H54 (cell line): ENCODE results near the gene CASKIN2.

Source experiments
- DNase-seq: peaks from one replicate; pipeline ENCODE4 v3.0.0; 2011; ENCODE audit warnings: low spot score, mixed read lengths; ENCODE audit not compliant: insufficient read length
- FAIRE-seq: peaks from 3 replicates; lab custom pipeline; 2011; peaks lifted over from hg19 to GRCh38; lab: Jason Lieb, UNC
- POLR2A ChIP-seq: IDR thresholded peaks from 2 replicates; pipeline ENCODE4 v1.6.1; 2011; ENCODE audit warnings: low read depth, mild to moderate bottlenecking, low read length

The CASKIN2 gene, protein sequence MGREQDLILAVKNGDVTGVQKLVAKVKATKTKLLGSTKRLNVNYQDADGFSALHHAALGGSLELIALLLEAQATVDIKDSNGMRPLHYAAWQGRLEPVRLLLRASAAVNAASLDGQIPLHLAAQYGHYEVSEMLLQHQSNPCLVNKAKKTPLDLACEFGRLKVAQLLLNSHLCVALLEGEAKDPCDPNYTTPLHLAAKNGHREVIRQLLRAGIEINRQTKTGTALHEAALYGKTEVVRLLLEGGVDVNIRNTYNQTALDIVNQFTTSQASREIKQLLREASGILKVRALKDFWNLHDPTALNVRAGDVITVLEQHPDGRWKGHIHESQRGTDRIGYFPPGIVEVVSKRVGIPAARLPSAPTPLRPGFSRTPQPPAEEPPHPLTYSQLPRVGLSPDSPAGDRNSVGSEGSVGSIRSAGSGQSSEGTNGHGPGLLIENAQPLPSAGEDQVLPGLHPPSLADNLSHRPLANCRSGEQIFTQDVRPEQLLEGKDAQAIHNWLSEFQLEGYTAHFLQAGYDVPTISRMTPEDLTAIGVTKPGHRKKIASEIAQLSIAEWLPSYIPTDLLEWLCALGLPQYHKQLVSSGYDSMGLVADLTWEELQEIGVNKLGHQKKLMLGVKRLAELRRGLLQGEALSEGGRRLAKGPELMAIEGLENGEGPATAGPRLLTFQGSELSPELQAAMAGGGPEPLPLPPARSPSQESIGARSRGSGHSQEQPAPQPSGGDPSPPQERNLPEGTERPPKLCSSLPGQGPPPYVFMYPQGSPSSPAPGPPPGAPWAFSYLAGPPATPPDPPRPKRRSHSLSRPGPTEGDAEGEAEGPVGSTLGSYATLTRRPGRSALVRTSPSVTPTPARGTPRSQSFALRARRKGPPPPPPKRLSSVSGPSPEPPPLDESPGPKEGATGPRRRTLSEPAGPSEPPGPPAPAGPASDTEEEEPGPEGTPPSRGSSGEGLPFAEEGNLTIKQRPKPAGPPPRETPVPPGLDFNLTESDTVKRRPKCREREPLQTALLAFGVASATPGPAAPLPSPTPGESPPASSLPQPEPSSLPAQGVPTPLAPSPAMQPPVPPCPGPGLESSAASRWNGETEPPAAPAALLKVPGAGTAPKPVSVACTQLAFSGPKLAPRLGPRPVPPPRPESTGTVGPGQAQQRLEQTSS (N-terminal part only)

DNA sequence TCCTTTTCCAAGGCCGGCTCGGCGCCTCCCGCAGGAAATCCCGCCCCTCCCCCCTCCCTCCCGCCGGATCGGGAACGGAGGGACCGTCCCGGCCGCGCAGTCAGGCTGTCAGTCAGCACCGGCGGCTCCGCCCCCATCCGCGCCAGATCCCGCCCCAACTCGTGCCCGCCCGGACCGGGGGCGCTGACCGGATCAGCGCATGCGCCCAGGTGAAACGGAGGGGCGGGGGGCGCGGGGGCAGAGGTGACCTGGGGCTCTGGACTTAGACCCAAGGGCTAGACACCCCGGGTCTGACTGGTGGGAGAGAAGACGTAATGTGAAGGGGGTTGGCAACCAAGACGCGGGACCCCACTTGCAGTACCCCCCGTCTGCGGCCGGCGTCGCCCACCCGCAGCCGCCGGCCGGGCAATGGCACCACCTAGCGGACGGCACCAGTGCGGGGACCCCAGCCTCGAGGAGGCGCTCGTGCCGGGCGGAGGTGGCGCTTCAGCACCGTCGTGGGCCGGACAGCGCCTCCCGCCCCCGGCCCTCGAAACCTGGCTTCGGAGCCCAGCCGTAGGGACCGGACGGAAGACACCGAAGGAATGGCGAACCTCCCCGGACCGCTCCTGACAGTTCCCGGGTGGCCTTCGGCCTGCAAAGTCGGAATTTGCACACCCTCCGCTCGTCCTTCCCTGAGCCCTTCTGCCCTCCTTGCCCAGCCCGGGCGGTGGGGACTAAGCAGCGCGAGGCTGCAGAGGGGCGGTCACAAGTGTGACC lies at the start of gene CASKIN2:
Gene CASKIN2, minus strand, starts transcription at position 42 of the 759 bp plus-strand sequence. CDS start 1,733 bp downstream, outside the sequence.
- FAIRE-seq (no peak), DNase-seq (peak; percentile 100)
- no peak for TF ChIP-seq POLR2A

DNA sequence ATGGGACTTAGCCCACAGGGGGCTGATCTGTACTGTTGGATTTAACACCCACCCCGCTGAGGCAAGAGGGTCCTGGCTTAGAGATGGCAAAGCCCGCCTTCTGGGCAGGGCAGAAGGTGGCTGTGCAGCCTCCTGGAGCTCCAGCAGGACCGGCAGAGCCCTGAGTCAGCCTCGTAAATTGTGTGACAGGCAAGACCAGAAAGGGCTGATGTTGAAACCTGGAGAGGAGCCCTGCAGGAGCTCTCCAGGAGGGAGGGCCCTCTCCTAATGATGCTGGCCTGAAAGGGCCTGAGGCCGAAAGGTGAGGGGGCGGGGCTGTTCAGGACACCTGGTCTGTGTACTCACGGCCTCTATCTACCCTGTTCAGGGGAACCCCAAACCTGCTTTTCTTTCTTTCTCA lies 49.7 kb upstream of the CASKIN2 start:
- FAIRE-seq (peak; percentile 33), DNase-seq (peak; percentile 98)
- no peak for TF ChIP-seq POLR2A

DNA sequence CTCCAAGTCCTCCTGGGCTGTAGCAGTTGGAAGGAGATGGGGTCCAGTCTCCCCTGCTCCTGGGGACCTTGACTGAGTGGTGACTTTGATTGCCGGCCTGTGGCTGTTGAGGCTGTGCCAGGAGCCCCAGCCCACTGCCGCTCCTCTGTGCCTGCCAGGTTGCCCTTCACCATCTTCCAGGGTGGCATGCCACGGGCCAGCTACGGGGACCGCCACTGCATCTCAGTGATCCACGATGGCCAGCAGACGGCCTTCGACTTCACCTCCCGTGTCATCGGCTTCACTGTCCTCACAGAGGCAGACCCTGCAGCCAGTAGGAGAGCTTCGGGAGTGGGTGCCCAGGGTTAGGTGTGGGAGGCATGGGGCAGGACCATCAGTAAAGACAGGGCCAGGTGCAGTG lies 48.9 kb upstream of the CASKIN2 start:
- DNase-seq (no peak), FAIRE-seq (no peak)
- TF ChIP-seq POLR2A: no peak

DNA sequence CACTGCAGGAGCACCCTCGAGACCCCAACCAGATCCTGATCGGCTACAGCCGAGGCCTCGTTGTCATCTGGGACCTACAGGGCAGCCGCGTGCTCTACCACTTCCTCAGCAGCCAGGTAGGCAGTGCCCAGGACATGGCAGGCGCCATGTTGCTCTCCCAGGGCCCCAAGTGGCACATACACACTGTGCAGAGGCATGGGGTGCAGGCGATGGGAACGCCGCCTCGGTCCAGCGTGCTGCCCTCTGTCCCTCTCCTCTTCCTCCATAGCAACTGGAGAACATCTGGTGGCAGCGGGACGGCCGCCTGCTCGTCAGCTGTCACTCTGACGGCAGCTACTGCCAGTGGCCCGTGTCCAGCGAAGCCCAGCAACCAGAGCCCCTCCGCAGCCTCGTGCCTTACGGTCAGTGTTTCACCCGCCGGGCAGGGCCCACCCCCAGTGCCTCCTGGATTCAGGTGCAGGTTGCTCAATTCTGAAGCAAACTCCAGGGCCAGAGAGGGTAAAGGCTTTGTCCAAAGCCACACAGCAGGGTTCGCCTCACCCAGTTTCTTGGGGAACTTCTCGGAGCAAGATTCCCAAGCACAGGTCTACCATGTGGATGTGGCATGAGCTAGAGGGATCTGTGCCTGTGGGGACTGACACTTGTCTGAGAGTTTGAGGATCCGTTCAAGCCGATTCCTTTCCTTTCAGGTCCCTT lies 47.9 kb upstream of the CASKIN2 start:
- FAIRE-seq: no peak
- TF ChIP-seq POLR2A: no peak
- DNase-seq: no peak

DNA sequence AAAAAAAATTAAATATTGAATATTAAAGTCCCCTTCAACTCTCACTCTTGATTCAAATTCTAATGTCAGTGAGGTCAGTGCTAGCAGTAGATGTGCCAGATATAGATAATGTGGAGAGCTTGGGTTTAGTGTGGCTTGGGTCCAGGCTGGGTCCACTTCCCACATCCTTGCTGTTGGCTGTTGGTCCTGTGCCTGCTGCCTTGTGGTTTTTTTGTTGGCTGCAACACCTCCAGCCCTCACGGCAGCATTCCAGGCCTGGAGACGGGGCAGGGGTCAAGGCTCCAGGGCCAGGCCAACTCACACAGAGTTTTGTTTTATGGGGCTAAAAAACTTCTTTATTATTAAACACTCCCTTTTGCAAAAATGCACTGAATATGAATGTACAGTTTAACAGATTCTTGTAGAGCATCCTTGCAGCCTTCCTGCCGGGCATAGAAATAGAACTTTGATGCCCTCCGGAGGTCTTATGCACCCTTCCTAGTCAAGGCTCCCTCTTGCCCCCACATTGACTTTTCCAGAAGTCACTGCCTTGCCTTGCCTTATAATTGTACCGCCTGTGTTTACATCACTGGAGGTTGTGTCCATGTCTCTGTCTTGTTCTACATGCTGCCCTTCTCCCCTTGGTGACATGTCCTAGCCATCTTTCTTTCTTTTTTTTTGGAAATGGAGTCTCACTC lies 46.7 kb upstream of the CASKIN2 start:
- FAIRE-seq (no peak), DNase-seq (no peak)
- no peak for TF ChIP-seq POLR2A

DNA sequence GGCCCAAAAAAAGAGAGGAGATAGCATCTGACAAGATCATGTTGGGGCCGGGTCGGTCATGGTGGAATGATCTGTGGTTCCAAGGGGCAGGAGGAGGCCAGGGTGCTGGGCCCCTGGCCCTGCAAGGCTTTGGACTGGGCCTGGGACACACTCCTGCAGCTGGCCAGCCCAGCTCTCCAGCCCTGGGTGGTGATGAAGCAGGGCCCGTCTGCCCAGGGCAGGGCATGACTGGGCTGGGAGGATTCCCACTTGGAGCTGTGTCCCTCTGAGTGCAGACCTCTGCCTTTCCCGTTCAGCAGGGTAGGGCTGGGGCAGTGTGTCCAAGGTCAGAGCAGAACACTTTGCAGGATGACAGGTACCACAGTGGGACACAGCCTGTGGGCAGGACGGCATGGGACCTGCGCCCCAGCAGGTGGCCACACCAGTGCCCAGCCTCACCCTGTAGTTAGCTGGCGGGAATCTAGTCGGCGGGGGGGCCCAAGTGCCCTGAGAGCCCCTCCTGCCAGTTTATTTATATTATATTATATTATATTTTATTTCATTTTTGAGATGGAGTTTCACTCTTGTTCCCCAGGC lies 44.7 kb upstream of the CASKIN2 start:
- TF ChIP-seq POLR2A: no peak
- DNase-seq (no peak), FAIRE-seq (no peak)

DNA sequence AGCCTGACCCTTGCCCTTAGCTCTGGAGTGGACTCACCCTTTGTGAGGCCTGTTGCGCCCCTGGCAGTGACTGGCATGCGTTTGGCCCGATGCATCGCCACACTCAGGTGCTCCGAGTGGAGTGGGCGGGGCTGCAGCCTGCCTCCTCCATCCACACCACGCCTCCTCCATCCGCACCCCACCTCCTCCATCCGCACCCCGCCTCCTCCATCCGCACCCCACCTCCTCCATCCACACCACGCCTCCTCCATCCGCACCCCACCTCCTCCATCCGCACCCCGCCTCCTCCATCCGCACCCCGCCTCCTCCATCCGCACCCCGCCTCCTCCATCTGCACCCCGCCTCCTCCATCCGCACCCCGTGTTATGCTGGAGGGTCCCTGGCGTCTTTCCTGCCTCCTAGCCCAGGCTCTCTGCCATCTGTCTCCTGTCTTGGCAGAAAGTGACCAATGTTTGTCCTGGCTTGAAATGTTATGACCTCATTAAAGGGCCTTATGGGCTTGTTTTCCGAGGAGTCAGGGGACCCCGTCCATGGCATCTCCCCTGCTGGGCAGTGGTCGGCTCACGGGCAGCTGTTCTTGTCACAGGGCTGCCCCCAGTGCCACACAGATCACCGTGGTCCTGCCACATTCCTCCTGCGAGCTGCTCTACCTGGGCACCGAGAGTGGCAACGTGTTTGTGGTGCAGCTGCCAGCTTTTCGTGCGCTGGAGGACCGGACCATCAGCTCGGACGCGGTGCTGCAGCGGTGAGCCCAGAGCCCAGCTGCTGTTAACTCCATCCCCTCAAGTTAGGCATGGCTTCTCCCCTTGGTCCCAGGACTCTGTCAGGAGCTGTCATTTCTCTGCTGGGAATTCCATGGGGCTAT lies 43.6 kb upstream of the CASKIN2 start:
- DNase-seq (no peak), FAIRE-seq (no peak)
- no peak for TF ChIP-seq POLR2A

DNA sequence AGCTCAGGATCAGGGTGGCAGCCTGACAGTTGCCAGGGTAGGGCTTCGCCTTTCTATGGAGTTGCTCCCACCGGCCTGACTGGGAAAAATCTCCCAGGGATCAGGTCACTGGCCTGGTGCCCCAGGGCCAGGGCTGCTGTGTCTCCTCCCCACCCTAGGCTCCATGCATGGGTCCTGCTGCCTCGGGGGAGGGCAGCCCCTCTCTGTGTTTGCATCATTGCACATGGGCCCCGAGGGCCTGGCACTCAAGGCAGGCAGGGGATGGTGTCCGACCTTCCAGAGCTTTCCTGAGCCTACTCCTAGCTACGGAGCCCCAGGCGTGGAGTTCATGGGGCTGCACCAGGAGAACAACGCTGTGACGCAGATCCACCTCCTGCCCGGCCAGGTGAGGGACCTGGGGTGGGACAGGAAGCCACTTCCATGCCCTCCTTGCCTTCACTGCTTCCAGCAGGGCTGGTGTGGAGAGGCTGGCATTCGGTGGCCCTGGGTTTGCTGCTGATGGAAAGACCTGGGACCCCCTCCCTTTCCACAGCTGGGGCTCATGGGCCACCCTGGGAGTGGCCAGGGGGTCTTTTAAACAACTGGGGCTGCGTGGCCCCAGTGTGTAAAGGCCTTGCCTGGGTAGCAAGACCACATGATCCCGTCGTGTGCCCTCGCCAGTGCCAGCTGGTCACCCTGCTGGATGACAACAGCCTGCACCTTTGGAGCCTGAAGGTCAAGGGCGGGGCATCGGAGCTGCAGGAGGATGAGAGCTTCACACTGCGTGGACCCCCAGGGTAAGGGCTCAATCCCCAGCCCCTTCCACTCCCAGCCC lies 42.7 kb upstream of the CASKIN2 start:
- no peak for TF ChIP-seq POLR2A
- no peak for DNase-seq
- FAIRE-seq: no peak

DNA sequence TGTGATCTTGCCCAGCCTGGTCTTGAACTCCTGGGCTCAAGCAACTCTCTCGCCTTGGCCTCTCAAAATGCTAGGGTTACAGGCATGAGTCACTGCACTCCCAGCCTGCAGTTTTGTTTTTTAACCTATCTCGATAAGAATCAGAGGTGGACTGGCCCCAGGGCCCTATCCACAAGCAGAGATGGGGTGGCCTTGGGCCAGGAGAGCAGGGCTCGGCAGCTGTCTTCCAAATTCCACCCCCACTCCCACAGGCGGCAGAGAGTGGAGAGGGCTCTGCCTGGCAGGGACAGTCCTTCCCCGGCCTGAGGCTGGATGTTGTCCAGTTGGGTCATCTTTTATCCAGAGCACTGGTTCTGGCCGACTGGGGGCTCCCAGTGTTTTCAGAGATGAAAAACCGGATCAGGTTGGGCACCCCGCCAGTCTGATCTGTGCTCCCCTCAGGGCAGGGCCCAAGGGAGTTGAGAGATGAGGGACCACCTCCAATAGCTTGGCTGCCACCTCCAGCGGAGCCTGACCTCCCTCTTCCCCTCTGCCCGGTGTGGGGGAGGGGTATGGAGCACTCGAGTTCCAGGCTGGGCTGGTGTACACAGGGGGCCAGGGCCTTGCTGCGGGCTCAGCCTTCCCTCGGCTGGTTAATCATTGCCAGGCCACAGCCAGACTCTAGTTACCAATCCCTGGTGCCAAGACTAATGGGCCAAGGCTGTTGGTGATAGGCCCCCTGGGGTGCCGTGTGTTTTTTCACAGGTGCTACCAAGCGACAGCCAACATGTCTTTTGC lies 41.9 kb upstream of the CASKIN2 start:
- no peak for FAIRE-seq
- DNase-seq: peak; percentile 89
- no peak for TF ChIP-seq POLR2A
